K562 (cell line): ENCODE data around the gene ANKRD33. TPM values are rescaled to one million over a fixed set of nuclear protein-coding genes. Genes with fewer than 3 reads are reported as not detected.

ENCODE experiments used
- DEAF1 ChIP-seq: fragments of 450-650 bp; formaldehyde crosslinking; IDR thresholded peaks from 2 replicates; pipeline ENCODE4 v1.4.0; 2020; ENCODE audit warnings: mild to moderate bottlenecking, moderate library complexity
- EHMT2 ChIP-seq: fragments of 450-650 bp; IDR thresholded peaks from 2 replicates; pipeline ENCODE4 v1.6.1; 2018; ENCODE audit warnings: antibody characterized with exemption
- ELF1 ChIP-seq: fragments of 200-800 bp; sonication (Bioruptor generic); IDR thresholded peaks from 2 replicates; pipeline ENCODE4 v1.6.1; 2016; ENCODE audit warnings: missing genetic modification characterization, missing compliant biosample characterization
- EP300 ChIP-seq: IDR thresholded peaks from 2 replicates; pipeline ENCODE4 v1.6.1; 2012; ENCODE audit warnings: low read length, improper control_type of control experiment
- ETV5 ChIP-seq: sonication (generic); formaldehyde crosslinking; IDR thresholded peaks from 2 replicates; pipeline ENCODE4 v1.4.0; 2020; ENCODE audit warnings: low read depth, mild to moderate bottlenecking, missing genetic modification reagents
- HDAC2 ChIP-seq: fragments of 450-650 bp; IDR thresholded peaks from 2 replicates; pipeline ENCODE4 v1.6.1; 2016; ENCODE audit warnings: mild to moderate bottlenecking
- HOXB6 ChIP-seq: fragments of 250-450 bp; sonication (Bioruptor Pico); IDR thresholded peaks from 2 replicates; pipeline ENCODE4 v1.5.1; 2022; ENCODE audit warnings: mild to moderate bottlenecking, borderline replicate concordance
- MCM7 ChIP-seq, 2 experiments: fragments of 450-650 bp; IDR thresholded peaks; 2 replicates each; pipeline ENCODE4 v1.6.1; 2016 to 2018
- NCOA4 ChIP-seq: fragments of 450-650 bp; IDR thresholded peaks from 2 replicates; pipeline ENCODE4 v1.6.1; 2018; ENCODE audit warnings: mild to moderate bottlenecking; ENCODE audit not compliant: partially characterized antibody
- NONO ChIP-seq, 2 experiments: fragments of 200-400 bp in 1 of 2; fragments of 450-650 bp in 1 of 2; formaldehyde crosslinking in 1 of 2; IDR thresholded peaks; 2 replicates each; pipeline ENCODE4 v1.6.1; 2017; ENCODE audit warnings: low read depth in 2 of 2, mild to moderate bottlenecking in 2 of 2, moderate library complexity in 2 of 2, low read length in 1 of 2
- ZNF253 ChIP-seq: fragments of 250-450 bp; sonication (Bioruptor Pico); conservative IDR thresholded peaks from 2 replicates; pipeline ENCODE4 v1.6.1; 2021; ENCODE audit warnings: mild to moderate bottlenecking
- ZNF318 ChIP-seq, 2 experiments: fragments of 450-650 bp; IDR thresholded peaks; 2 replicates each; pipeline ENCODE4 v1.6.1; 2016; ENCODE audit warnings: mild to moderate bottlenecking in 2 of 2, borderline replicate concordance in 1 of 2, low read depth in 1 of 2, moderate library complexity in 1 of 2
- ZSCAN29 ChIP-seq: fragments of 450-650 bp; IDR thresholded peaks from 2 replicates; pipeline ENCODE4 v1.6.1; 2017
- polyA plus RNA-seq, 8 experiments: library from polyadenylated mRNA; depleted of rRNA in 4 of 8; stranded (reverse) in 5 of 8; unstranded in 3 of 8; fragments of >200 nt; fragmentation: Nextera tagmentation in 2 of 8; fragmentation: Illumina TruSeq in 1 of 8; extraction: Ambion mirVana in 2 of 8; extraction: Trizol in 1 of 8; gene quantifications; 2 replicates each; pipeline versions ENCODE4 v1.2.1 to v1.2.3, GENCODE V29; 2011 to 2014; ENCODE audit warnings: inconsistent platforms in 1 of 8, missing spikeins in 1 of 8
- total RNA-seq, 7 experiments: library from RNA; depleted of rRNA in 6 of 7; stranded (reverse); fragments of >200 nt in 6 of 7; fragmentation: Illumina TruSeq in 2 of 7; extraction: Trizol in 2 of 7; gene quantifications; 2 replicates each; pipeline versions ENCODE4 v1.2.1 to v1.2.3, GENCODE V29; 2011 to 2021; ENCODE audit warnings: low replicate concordance in 1 of 7

The ANKRD33 gene
- total and polyA plus RNA-seq, 9 of the 15 experiments (the other 6 are each of a cell fraction or from before 2014, with no cell fraction given) = 0.04 to 0.11 (median 0.07) TPM; not detected in 4

DNA sequence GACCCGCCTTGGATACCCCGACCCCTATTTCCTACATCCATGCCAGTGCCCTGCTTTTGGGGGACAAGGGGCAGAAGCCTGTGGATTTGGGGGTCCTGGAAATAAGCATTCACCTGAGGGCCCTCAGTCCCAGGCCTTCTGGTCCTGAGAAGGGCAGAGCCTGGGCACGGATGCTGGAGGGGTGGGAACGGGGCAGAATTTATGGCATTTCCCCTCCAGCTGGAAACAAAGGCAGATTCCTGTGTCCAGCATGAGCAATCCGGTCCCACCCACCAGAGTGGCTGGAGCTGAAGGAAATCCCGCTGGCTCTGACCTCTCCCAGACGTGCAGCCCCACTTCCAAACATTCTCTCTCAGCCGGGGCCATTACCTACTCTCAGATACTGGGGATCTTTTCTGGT is 9.3 kb downstream of the ANKRD33 start (continued):
- no peak for TF ChIP-seq ZNF318 (IDR thresholded peaks at IDR 0.05; ENCODE audit: borderline replicate concordance in 1 of 2, low read depth in 1 of 2)
- no peak for TF ChIP-seq HDAC2
- TF ChIP-seq EHMT2 = no peak
- no peak for TF ChIP-seq ZSCAN29
- no peak for TF ChIP-seq ELF1 (tag)
- TF ChIP-seq ZNF253 (CRISPR knock-in tag) = no peak
- no peak for TF ChIP-seq NONO (IDR thresholded peaks at IDR 0.05; ENCODE audit: low read depth in 2 of 2, low read length in 1 of 2)
- TF ChIP-seq MCM7 (IDR thresholded peaks at IDR 0.05) = no peak
- TF ChIP-seq EP300 = no peak
- TF ChIP-seq DEAF1 (CRISPR knock-in tag) = no peak
- TF ChIP-seq NCOA4 = no peak
- TF ChIP-seq ETV5 (CRISPR knock-in tag) = no peak
- no peak for TF ChIP-seq HOXB6 (CRISPR knock-in tag)
